Esophagus squamous epithelium (tissue), 4 donors: ENCODE data around the gene MGMT.

Experiments used
- CTCF ChIP-seq, 6 experiments: fragments of 450-650 bp in 4 of 6; fragments of 200-600 bp in 2 of 6; sonication (generic) in 2 of 6; IDR thresholded peaks; one replicate each; pipeline ENCODE4 v1.5.1; 2016 to 2019; ENCODE audit warnings: antibody characterized with exemption in 6 of 6, mild to moderate bottlenecking in 4 of 6, moderate library complexity in 4 of 6
- POLR2A ChIP-seq, 4 donors: fragments of 450-650 bp; IDR thresholded peaks; one replicate each; pipeline ENCODE4 v1.6.1; 2017; ENCODE audit warnings: antibody characterized with exemption in 4 of 4, mild to moderate bottlenecking in 4 of 4, moderate library complexity in 3 of 4

GRCh38 chr10:129769381-129770116, 302.5 kb downstream of the MGMT start:
- no peak for TF ChIP-seq CTCF (IDR thresholded peaks at IDR 0.05)
- TF ChIP-seq POLR2A (IDR thresholded peaks at IDR 0.05) = no peak
